Psoas muscle (tissue), 8 donors: Measurements from ENCODE around the gene GTF2IRD1. TPM values are rescaled to one million over a fixed set of nuclear protein-coding genes. Genes with fewer than 3 reads are reported as not detected.

Experiments used
- ATAC-seq, 4 donors: fragments of 200-7000 bp; cut with Tn5 transposase; one replicate each; pipeline ENCODE4 v1.9.1; 2020; ENCODE audit warnings: moderate library complexity in 3 of 4, mild to moderate bottlenecking in 2 of 4
- DNase-seq, 2 donors: peaks; one replicate each; pipeline ENCODE4 v3.0.0-alpha.2; 2020
- H3K27ac ChIP-seq: fragments of 200-600 bp; one replicate; pipeline ENCODE4 v1.8.0; 2022
- H3K27me3 ChIP-seq, 3 donors: fragments of 200-600 bp in 1 of 3; one replicate each; pipeline versions ENCODE4 v1.6.1 to v1.8.0; 2013 to 2022; ENCODE audit warnings: low read length in 2 of 3, mild to moderate bottlenecking in 2 of 3, moderate library complexity in 1 of 3; ENCODE audit not compliant: insufficient read depth in 3 of 3
- H3K36me3 ChIP-seq, 2 donors: fragments of 200-600 bp in 1 of 2; one replicate each; pipeline versions ENCODE4 v1.6.1 to v1.8.0; 2013 to 2022; ENCODE audit warnings: low read depth in 1 of 2, mild to moderate bottlenecking in 1 of 2, moderate library complexity in 1 of 2; ENCODE audit not compliant: insufficient read depth in 1 of 2
- H3K4me1 ChIP-seq: fragments of 200-600 bp; one replicate; pipeline ENCODE4 v1.8.0; 2022
- H3K4me3 ChIP-seq: fragments of 200-600 bp; one replicate; pipeline ENCODE4 v1.8.0; 2022; ENCODE audit warnings: mild to moderate bottlenecking
- H3K9me3 ChIP-seq: fragments of 200-600 bp; one replicate; pipeline ENCODE4 v1.8.0; 2022
- CTCF ChIP-seq: fragments of 200-600 bp; IDR thresholded peaks from one replicate; pipeline ENCODE4 v1.8.0; 2022; ENCODE audit warnings: antibody characterized with exemption
- WGBS, 3 donors: extraction: QIAGEN DNeasy Blood & Tissue Kit; methylation state at CpG; one replicate each; pipeline versions ENCODE4 v1.1.6 to v1.1.7; 2013; 5-methylcytosine and 5-hydroxymethylcytosine counted together
- intact Hi-C, 2 donors: fragments of 100-400 bp; cut with DNase I; formaldehyde crosslinking; loops; one replicate each; pipeline versions ENCODE4 v1.11.0 to v1.14.2; 2022
- polyA plus RNA-seq, 3 donors: library from polyadenylated mRNA; stranded (reverse); fragments of 200-250 nt; gene quantifications; one replicate each; pipeline ENCODE4 v1.2.3, GENCODE V29; 2013
- total RNA-seq, 4 donors: library from RNA; stranded (reverse); fragmentation: NEBNext Ultra II Directional in 2 of 4; extraction: Animal tissue kit (Norgen Biotek cat#: 25700) in 2 of 4; gene quantifications; one replicate each; pipeline versions ENCODE4 v1.2.1 to v1.2.4, GENCODE V29; 2021 to 2023
- donor health status: healthy with polysubstance abuse.
- donor health status: DM: no; HTN: no; CAD: no; lungs with moderate emphysema.
- donor health status: Bipolar disorder and iron deficiency.
- donor health status: healthy.
- donor health status: DM: yes; HTN: yes; CAD: no.
- donor health status: DM: no; HTN: no; CAD: no.
- donor health status: DM: no; HTN: no; CAD: no.
- donor health status: DM: yes; HTN: yes; CAD: no.

GTF2IRD1 gene
- total and polyA plus RNA-seq, 7 donors: 40.5 to 149 (median 61.7) TPM

- intact Hi-C loops: loop anchor here (2.0 kb wide), 2 partner anchors 23 to 25 kb away; no protein-coding TSS in a partner anchor
- ATAC-seq: peak; percentile 31 to 46 (median 33)
Observed at GRCh38 chr7:74455928-74456327, 2.2 kb downstream of the GTF2IRD1 start.

GRCh38 chr7:74457007-74457406, 3.3 kb downstream of the GTF2IRD1 start:
- H3K27ac ChIP-seq: peak overlapping the region; percentile 93
- H3K4me3 ChIP-seq: no peak overlapping the region
- no peaks in the 10 kb centered on the region for H3K27me3 ChIP-seq
- no peak for TF ChIP-seq CTCF
- no peaks in the 10 kb centered on the region for H3K36me3 ChIP-seq
- H3K4me1 ChIP-seq: peaks cover 33% of the 10 kb centered on the region
- DNase-seq (no peak), ATAC-seq (no peak)
- H3K9me3 ChIP-seq: no peaks in the 10 kb centered on the region
- 84 to 89% (median 86%) methylated on average over 5 of the region's 5 CpGs for WGBS, 3 donors
- intact Hi-C loops: loop anchor here in 1 of 2 donors (1.0 kb wide), 1 partner anchor 23 kb away; no protein-coding TSS in a partner anchor

More at GRCh38 chr7:74455928-74456327, 2.2 kb downstream of the GTF2IRD1 start:
- DNase-seq: no peak
- no peaks in the 10 kb centered on the region for H3K9me3 ChIP-seq
- peak overlapping the region; percentile 80 for H3K4me3 ChIP-seq
- WGBS, 3 donors: 35 to 63% (median 42%) methylated on average over 6 of the region's 6 CpGs
- H3K27ac ChIP-seq: peak overlapping the region; percentile 93
- no peaks in the 10 kb centered on the region for H3K36me3 ChIP-seq
- TF ChIP-seq CTCF: no peak
- H3K4me1 ChIP-seq: peaks cover 26% of the 10 kb centered on the region
- no peaks in the 10 kb centered on the region for H3K27me3 ChIP-seq

- no peak for TF ChIP-seq CTCF
- ATAC-seq (no peak), DNase-seq (no peak)
- no peaks in the 10 kb centered on the region for H3K36me3 ChIP-seq
- WGBS, 3 donors: 68 to 85% (median 72%) methylated on average over 14 to 15 of the region's 15 CpGs
- intact Hi-C loops: loop anchor here in 1 of 2 donors (5.0 kb wide), 1 partner anchor 200 kb away; no protein-coding TSS in a partner anchor
- peak overlapping the region; percentile 38 for H3K4me3 ChIP-seq
- H3K27me3 ChIP-seq: no peaks in the 10 kb centered on the region
- no peaks in the 10 kb centered on the region for H3K9me3 ChIP-seq
- peaks cover 85% of the 10 kb centered on the region for H3K4me1 ChIP-seq
- peak overlapping the region; percentile 93 for H3K27ac ChIP-seq
Observed at GRCh38 chr7:74461970-74462706, 8.4 kb downstream of the GTF2IRD1 start.

- H3K27ac ChIP-seq: peak overlapping the region; percentile 93
- no peaks in the 10 kb centered on the region for H3K9me3 ChIP-seq
- whole genome bisulfite sequencing, 3 donors: 34 to 54% (median 40%) methylated on average over 11 of the region's 11 CpGs
- peak; percentile 5 to 43 (median 16) for ATAC-seq
- H3K4me1 ChIP-seq: peaks cover 90% of the 10 kb centered on the region
- H3K27me3 ChIP-seq: no peaks in the 10 kb centered on the region
- H3K4me3 ChIP-seq: peak overlapping the region; percentile 38
- DNase-seq: peak in 1 of 2 donors; percentile 75
- intact Hi-C loops: loop anchor here in 1 of 2 donors (5.0 kb wide), 1 partner anchor 200 kb away; no protein-coding TSS in a partner anchor
- no peak for TF ChIP-seq CTCF
- no peaks in the 10 kb centered on the region for H3K36me3 ChIP-seq
Observed at GRCh38 chr7:74462707-74463100, 9.0 kb downstream of the GTF2IRD1 start.
